Measurements from ENCODE around the gene BTF3. TPM values are rescaled to one million over a fixed set of nuclear protein-coding genes. Genes with fewer than 3 reads are reported as not detected.
"Not testable (repeated sequence)": the region's sequence is repeated elsewhere in the genome, so short reads cannot be mapped to it uniquely, and the experiment has no call there.

The BTF3 gene
- total RNA-seq, 6 donors from 2014 or later = 152 to 415 (median 344) TPM

DNA sequence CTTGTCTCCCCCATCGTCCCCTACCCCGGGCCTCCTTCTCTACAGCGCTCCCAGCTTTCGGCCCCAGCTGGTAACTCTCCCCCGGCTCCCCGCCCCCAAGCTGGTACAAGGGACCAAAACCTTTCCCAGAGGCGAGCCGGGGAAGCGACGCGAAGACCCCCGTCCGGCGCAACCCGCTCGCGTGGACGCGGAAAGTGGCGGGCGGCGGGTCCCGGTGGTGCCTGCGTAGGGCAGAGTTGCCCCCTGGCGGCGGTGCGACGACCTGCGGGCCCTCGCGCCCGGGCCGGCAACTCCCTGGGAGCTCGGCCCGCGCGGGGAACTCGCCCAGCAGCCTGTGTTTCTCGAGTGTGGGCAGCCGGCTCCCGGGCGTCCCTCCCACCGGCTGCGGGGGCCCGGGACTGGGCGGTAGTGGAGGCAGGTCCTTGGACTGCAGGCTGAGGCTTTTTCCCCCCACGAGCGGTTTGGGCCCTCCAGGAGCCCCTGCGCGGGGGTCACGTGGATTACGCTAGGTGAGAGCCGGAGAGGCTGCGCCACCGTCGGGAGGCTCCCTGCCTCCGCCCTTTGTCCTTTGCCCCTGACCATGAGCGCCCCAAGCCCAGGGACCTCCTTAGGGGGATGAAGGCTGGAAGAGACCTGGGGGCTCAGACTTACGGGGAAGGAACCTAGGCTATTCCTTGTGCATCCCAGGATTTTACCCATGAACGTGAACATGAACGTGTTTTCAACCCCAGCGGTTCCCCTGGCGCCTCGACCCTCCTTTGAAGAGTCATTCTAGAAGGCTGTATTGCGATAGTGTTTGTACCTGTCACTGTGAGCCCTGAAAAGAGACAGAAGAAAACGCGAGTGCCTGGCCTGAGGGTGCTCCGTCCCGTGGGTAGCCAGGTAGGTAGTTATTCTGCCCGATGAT, 46.8 kb upstream of the BTF3 start:
- no peak overlapping the region for H3K27ac ChIP-seq
- ATAC-seq (ENCODE audit: low FRiP score in 2 of 2) (peak; percentile 78 to 81), DNase-seq (peak; percentile 55 to 95)
- H3K27me3 ChIP-seq = peaks cover 0 to 64% (median 36%) of the 10 kb centered on the region in 4 donors
- 5 to 15% methylated on average over 14 to 63 of the region's 70 CpGs for WGBS, 2 donors
- no peaks in the 10 kb centered on the region for H3K36me3 ChIP-seq
- no peak overlapping the region for H3K4me3 ChIP-seq
- peaks cover 18 to 38% (median 23%) of the 10 kb centered on the region in 4 donors for H3K4me1 ChIP-seq
- TF ChIP-seq, protein P1, sequence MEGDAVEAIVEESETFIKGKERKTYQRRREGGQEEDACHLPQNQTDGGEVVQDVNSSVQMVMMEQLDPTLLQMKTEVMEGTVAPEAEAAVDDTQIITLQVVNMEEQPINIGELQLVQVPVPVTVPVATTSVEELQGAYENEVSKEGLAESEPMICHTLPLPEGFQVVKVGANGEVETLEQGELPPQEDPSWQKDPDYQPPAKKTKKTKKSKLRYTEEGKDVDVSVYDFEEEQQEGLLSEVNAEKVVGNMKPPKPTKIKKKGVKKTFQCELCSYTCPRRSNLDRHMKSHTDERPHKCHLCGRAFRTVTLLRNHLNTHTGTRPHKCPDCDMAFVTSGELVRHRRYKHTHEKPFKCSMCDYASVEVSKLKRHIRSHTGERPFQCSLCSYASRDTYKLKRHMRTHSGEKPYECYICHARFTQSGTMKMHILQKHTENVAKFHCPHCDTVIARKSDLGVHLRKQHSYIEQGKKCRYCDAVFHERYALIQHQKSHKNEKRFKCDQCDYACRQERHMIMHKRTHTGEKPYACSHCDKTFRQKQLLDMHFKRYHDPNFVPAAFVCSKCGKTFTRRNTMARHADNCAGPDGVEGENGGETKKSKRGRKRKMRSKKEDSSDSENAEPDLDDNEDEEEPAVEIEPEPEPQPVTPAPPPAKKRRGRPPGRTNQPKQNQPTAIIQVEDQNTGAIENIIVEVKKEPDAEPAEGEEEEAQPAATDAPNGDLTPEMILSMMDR (IDR thresholded peaks at IDR 0.05) = peak; percentile 87 to 93 (median 90)
- TF ChIP-seq POLR2AphosphoS5 (IDR thresholded peaks at IDR 0.05) = no peak
- H3K9me3 ChIP-seq = no peaks in the 10 kb centered on the region

DNA sequence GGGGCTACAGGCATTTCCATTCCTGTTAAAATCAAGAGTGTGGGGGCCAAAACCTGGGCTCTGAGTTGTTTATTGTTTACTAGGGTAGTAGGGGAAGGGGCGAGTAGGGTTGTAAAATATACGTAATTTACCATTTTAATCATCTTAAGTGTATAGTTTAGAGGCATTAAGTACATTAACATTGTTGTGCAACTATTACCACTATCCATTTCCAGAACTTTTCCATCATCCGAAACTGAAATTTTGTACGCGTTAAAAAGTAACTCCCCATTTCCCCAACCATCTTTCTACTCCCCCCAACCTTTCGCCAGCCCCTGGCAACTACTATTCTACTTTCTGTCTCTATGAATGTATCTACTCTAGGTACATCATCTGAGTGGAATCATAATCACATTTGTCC, 46.0 kb upstream of the BTF3 start:
- DNase-seq (no peak), ATAC-seq (ENCODE audit: low FRiP score in 2 of 2) (no peak)
- Histone ChIP-seq H3K27me3 (peaks cover 0 to 59% (median 34%) of the 10 kb centered on the region in 4 donors), H3K36me3 (no peaks in the 10 kb centered on the region), H3K4me1 (peaks cover 14 to 31% (median 19%) of the 10 kb centered on the region in 4 donors), H3K27ac (no peak overlapping the region), H3K9me3 (no peaks in the 10 kb centered on the region), H3K4me3 (no peak overlapping the region)
- TF ChIP-seq POLR2A (IDR thresholded peaks at IDR 0.05) = no peak
- no peak for TF ChIP-seq POLR2AphosphoS5 (IDR thresholded peaks at IDR 0.05)
- TF ChIP-seq, protein P1 (IDR thresholded peaks at IDR 0.05) = no peak
- TF ChIP-seq EP300 (IDR thresholded peaks at IDR 0.05) = no peak
- 56 to 58% methylated on average over 6 of the region's 6 CpGs for WGBS, 2 donors

DNA sequence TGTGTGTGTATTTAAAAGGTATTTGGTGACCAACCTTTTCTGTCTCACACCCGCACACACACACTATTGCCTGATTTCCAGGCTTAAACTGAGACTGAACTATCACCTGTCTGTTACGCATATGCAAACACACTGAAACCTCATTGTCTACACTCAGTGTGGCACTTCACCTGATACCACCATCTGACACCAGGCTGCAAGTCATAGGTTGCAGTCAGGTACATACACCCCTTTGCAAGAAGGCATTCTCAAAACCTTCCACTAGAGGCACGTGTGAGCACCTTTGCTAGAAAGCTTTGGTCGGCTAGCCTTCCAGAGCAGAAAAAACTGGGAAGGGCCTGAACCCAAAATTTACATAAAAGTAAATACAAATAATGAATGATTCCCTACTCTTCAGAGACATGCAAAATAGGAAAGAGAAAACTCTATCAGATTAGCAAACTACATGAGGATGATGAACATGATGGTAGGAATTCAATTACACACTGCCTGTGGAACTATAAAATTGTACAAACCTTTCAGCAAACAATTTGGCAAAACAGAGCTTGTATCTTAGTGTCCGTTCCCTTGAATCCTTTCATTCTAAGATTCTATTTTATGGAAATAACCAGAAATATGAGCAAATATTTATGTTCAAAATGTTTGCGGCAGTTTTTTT, 43.7 kb upstream of the BTF3 start:
- H3K9me3 ChIP-seq = no peaks in the 10 kb centered on the region
- H3K27me3 ChIP-seq = peaks cover 0 to 43% (median 21%) of the 10 kb centered on the region in 4 donors
- TF ChIP-seq EP300 (IDR thresholded peaks at IDR 0.05) (no peak), POLR2AphosphoS5 (IDR thresholded peaks at IDR 0.05) (no peak), POLR2A (IDR thresholded peaks at IDR 0.05) (no peak)
- TF ChIP-seq, protein P1 (IDR thresholded peaks at IDR 0.05) = peak; percentile 39 to 78 (median 46)
- no peaks in the 10 kb centered on the region for H3K36me3 ChIP-seq
- H3K4me1 ChIP-seq = peaks cover 7 to 11% (median 8%) of the 10 kb centered on the region in 4 donors
- no peak overlapping the region for H3K27ac ChIP-seq
- H3K4me3 ChIP-seq = no peak overlapping the region
- DNase-seq (peak in 1 of 2 donors; percentile 32), ATAC-seq (ENCODE audit: low FRiP score in 2 of 2) (peak in 1 of 2 donors; percentile 60)
- 42 to 44% methylated on average over 6 of the region's 6 CpGs for WGBS, 2 donors

DNA sequence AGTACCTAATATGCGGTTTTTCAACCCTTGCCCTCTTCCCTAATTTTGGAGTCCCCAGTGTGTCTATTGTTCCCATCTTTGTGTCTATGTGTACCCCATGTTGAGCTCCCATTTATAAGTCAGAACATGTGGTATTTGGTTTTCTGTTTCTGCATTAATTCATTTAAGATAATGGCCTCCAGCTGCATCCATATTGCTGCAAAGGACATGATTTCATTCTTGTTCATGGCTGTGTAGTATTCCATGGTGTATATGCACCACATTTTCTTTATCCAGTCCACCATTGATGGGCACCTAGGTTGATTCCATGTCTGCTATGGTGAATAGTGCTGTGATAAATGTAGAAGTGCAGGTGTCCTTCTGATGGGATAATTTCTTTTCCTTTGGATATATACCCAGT, 41.8 kb upstream of the BTF3 start:
- peaks cover 0 to 25% (median 11%) of the 10 kb centered on the region in 4 donors for H3K27me3 ChIP-seq
- not testable (repeated sequence) for H3K36me3 ChIP-seq; H3K9me3 ChIP-seq; H3K4me3 ChIP-seq; ATAC-seq (ENCODE audit: low FRiP score in 2 of 2); DNase-seq; H3K4me1 ChIP-seq; H3K27ac ChIP-seq
- WGBS, 2 donors = 83 to 87% methylated on average over 1 of the region's 1 CpG

DNA sequence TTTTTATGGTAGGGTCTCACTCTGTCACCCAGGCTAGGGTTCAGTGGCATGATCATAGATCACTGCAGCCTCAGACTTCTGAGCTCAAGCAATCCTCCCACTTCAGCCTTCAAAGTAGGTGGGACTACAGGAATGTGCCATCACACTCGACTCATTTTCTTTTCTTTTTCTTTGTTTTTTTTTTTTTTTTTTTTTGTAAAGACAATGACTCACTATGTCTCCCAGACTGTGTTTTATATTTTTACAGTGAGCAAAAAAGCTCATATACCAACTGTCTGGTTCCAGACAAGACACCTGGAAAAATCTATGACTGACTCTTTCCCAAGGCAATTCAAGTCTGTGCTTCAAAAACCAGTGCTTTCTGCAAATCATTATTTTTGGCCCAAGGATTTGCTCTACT, 38.9 kb upstream of the BTF3 start:
- H3K36me3 ChIP-seq = no peaks in the 10 kb centered on the region
- no peak overlapping the region for H3K4me3 ChIP-seq
- peaks cover 0 to 2% (median 0%) of the 10 kb centered on the region in 4 donors for H3K27me3 ChIP-seq
- H3K4me1 ChIP-seq = no peaks in the 10 kb centered on the region
- DNase-seq (no peak), ATAC-seq (ENCODE audit: low FRiP score in 2 of 2) (no peak)
- no peaks in the 10 kb centered on the region for H3K9me3 ChIP-seq
- H3K27ac ChIP-seq = no peak overlapping the region
- TF ChIP-seq POLR2AphosphoS5 (IDR thresholded peaks at IDR 0.05) (no peak), POLR2A (IDR thresholded peaks at IDR 0.05) (no peak)
- TF ChIP-seq, protein P1 (IDR thresholded peaks at IDR 0.05) = no peak
- WGBS, 2 donors = 63 to 75% methylated on average over 1 of the region's 1 CpG

Measured in upper lobe of left lung (tissue), 6 donors.